ENCODE results near the gene SSH2.

The SSH2 gene

GRCh38 chr17:29800457-29800856 is 129.6 kb downstream of the SSH2 start:
- DNase-seq (ENCODE audit: low read depth): no peak
- H3K4me3 ChIP-seq (ENCODE audit: control insufficient read depth, low read depth, low read length): no peak overlapping the region
- TF ChIP-seq CTCF (conservative IDR thresholded peaks at IDR 0.05; ENCODE audit: control insufficient read depth, insufficient read depth, low read depth, low read length): no peak

- TF ChIP-seq CTCF (conservative IDR thresholded peaks at IDR 0.05; ENCODE audit: control insufficient read depth, insufficient read depth, low read depth, low read length): no peak
- no peak overlapping the region for H3K4me3 ChIP-seq (ENCODE audit: control insufficient read depth, low read depth, low read length)
- no peak for DNase-seq (ENCODE audit: low read depth)
Observed at GRCh38 chr17:29796652-29797051, 133.4 kb downstream of the SSH2 start.

GRCh38 chr17:29793501-29793900 is 136.5 kb downstream of the SSH2 start:
- TF ChIP-seq CTCF (conservative IDR thresholded peaks at IDR 0.05; ENCODE audit: control insufficient read depth, insufficient read depth, low read depth, low read length): no peak
- no peak overlapping the region for H3K4me3 ChIP-seq (ENCODE audit: control insufficient read depth, low read depth, low read length)
- DNase-seq (ENCODE audit: low read depth): no peak

- TF ChIP-seq CTCF (conservative IDR thresholded peaks at IDR 0.05; ENCODE audit: control insufficient read depth, insufficient read depth, low read depth, low read length): no peak
- no peak for DNase-seq (ENCODE audit: low read depth)
- no peak overlapping the region for H3K4me3 ChIP-seq (ENCODE audit: control insufficient read depth, low read depth, low read length)
Observed at GRCh38 chr17:29791336-29792080, 138.5 kb downstream of the SSH2 start.

GRCh38 chr17:29789196-29790170 is 140.5 kb downstream of the SSH2 start:
- no peak for DNase-seq (ENCODE audit: low read depth)
- H3K4me3 ChIP-seq (ENCODE audit: control insufficient read depth, low read depth, low read length): no peak overlapping the region
- no peak for TF ChIP-seq CTCF (conservative IDR thresholded peaks at IDR 0.05; ENCODE audit: control insufficient read depth, insufficient read depth, low read depth, low read length)

GRCh38 chr17:29787995-29788394 is 142.0 kb downstream of the SSH2 start:
- TF ChIP-seq CTCF (conservative IDR thresholded peaks at IDR 0.05; ENCODE audit: control insufficient read depth, insufficient read depth, low read depth, low read length): no peak
- no peak overlapping the region for H3K4me3 ChIP-seq (ENCODE audit: control insufficient read depth, low read depth, low read length)
- DNase-seq (ENCODE audit: low read depth): no peak
